GM21619 (cell line): Measurements from ENCODE around the gene CAPN14.

Experiments
- ATAC-seq: cut with Tn5 transposase; IDR thresholded peaks from one replicate; pipeline ENCODE4 v1.9.1; 2021; ENCODE audit not compliant: unreplicated experiment

The CAPN14 gene

GRCh38 chr2:31244101-31244500 lies 26.8 kb upstream of the CAPN14 start:
- ATAC-seq, result no peak

GRCh38 chr2:31243053-31243452 lies 25.7 kb upstream of the CAPN14 start:
- no peak for ATAC-seq

GRCh38 chr2:31241625-31242270 lies 24.4 kb upstream of the CAPN14 start:
- ATAC-seq, result no peak

GRCh38 chr2:31240381-31241365 lies 23.4 kb upstream of the CAPN14 start:
- no peak for ATAC-seq

GRCh38 chr2:31239593-31240177 lies 22.4 kb upstream of the CAPN14 start:
- ATAC-seq, result no peak

- no peak for ATAC-seq
Observed at GRCh38 chr2:31238906-31239592, 21.7 kb upstream of the CAPN14 start.

- no peak for ATAC-seq
Observed at GRCh38 chr2:31238126-31238905, 21.0 kb upstream of the CAPN14 start.

- no peak for ATAC-seq
Observed at GRCh38 chr2:31237348-31238017, 20.2 kb upstream of the CAPN14 start.

GRCh38 chr2:31236433-31237205 lies 19.3 kb upstream of the CAPN14 start:
- no peak for ATAC-seq

GRCh38 chr2:31235504-31235902 lies 18.2 kb upstream of the CAPN14 start:
- ATAC-seq, result no peak

- ATAC-seq, result no peak
Observed at GRCh38 chr2:31234683-31235503, 17.6 kb upstream of the CAPN14 start.

- ATAC-seq, result peak; percentile 93
Observed at GRCh38 chr2:31233741-31234682, 16.7 kb upstream of the CAPN14 start, which contains the start of gene EHD3. TSS of gene EHD3 (plus strand) at chr2:31234152. CDS start at chr2:31234622, 470 bp downstream.

GRCh38 chr2:31233231-31233630 lies 15.9 kb upstream of the CAPN14 start:
- no peak for ATAC-seq

- no peak for ATAC-seq
Observed at GRCh38 chr2:31232586-31232985, 15.3 kb upstream of the CAPN14 start.

- ATAC-seq, result no peak
Observed at GRCh38 chr2:31231571-31232302, 14.4 kb upstream of the CAPN14 start.

GRCh38 chr2:31230751-31231150 lies 13.4 kb upstream of the CAPN14 start:
- ATAC-seq, result no peak
